HepG2 (cell line): Measurements from ENCODE around the gene NBEAL2. TPM values are rescaled to one million over a fixed set of nuclear protein-coding genes. Genes with fewer than 3 reads are reported as not detected.
A peak's percentile ranks its signal among the peaks of the same experiment; 100 is the strongest.

ENCODE experiments used
- ADNP ChIP-seq: sonication (generic); formaldehyde crosslinking; IDR thresholded peaks from 2 replicates; pipeline ENCODE4 v1.4.0; 2020; ENCODE audit warnings: missing genetic modification reagents
- CEBPG ChIP-seq: IDR thresholded peaks from 2 replicates; pipeline ENCODE4 v1.6.1; 2016
- FIP1L1 ChIP-seq: fragments of 200-400 bp; formaldehyde crosslinking; IDR thresholded peaks from 2 replicates; pipeline ENCODE4 v1.6.1; 2018; ENCODE audit warnings: low read depth, mild to moderate bottlenecking, low read length, moderate library complexity, borderline replicate concordance; ENCODE audit not compliant: insufficient read depth
- GZF1 ChIP-seq: sonication (generic); formaldehyde crosslinking; IDR thresholded peaks from 2 replicates; pipeline ENCODE4 v1.5.1; 2020; ENCODE audit warnings: mild to moderate bottlenecking, missing genetic modification reagents
- JUNB ChIP-seq: sonication (generic); formaldehyde crosslinking; IDR thresholded peaks from 2 replicates; pipeline ENCODE4 v1.8.0; 2022; ENCODE audit warnings: missing genetic modification reagents, mild to moderate bottlenecking, borderline replicate concordance
- MXI1 ChIP-seq: IDR thresholded peaks from 3 replicates; pipeline ENCODE4 v1.6.1; 2012; ENCODE audit warnings: low read depth, low read length, inconsistent platforms, borderline replicate concordance
- NPAS2 ChIP-seq: sonication (generic); formaldehyde crosslinking; IDR thresholded peaks from 2 replicates; pipeline ENCODE4 v1.8.0; 2022; ENCODE audit warnings: mild to moderate bottlenecking, missing genetic modification reagents, borderline replicate concordance
- SOX6 ChIP-seq, 2 experiments: fragments of 450-650 bp in 1 of 2; sonication (generic) in 1 of 2; formaldehyde crosslinking in 1 of 2; IDR thresholded peaks; 2 replicates each; pipeline versions ENCODE4 v1.4.0 to v1.6.1; 2017 to 2020; ENCODE audit warnings: antibody characterized with exemption in 1 of 2, mild to moderate bottlenecking in 1 of 2, missing genetic modification reagents in 1 of 2
- TAF15 ChIP-seq: fragments of 200-400 bp; formaldehyde crosslinking; IDR thresholded peaks from one replicate; pipeline ENCODE4 v1.6.1; 2018; ENCODE audit warnings: mild to moderate bottlenecking, low read depth, low read length; ENCODE audit not compliant: poor library complexity, severe bottlenecking
- TEAD3 ChIP-seq: optimal IDR thresholded peaks from 2 replicates; pipeline ENCODE3; 2016; ENCODE audit warnings: borderline replicate concordance
- THAP11 ChIP-seq: IDR thresholded peaks from 2 replicates; pipeline ENCODE4 v1.6.1; 2016; ENCODE audit warnings: missing biosample characterization, missing genetic modification reagents
- ZBTB3 ChIP-seq: sonication (generic); formaldehyde crosslinking; IDR thresholded peaks from 2 replicates; pipeline ENCODE4 v1.4.0; 2020; ENCODE audit warnings: low read depth, mild to moderate bottlenecking, moderate library complexity, missing genetic modification reagents, borderline replicate concordance
- ZNF230 ChIP-seq: sonication (generic); formaldehyde crosslinking; IDR thresholded peaks from 2 replicates; pipeline ENCODE4 v1.4.0; 2020; ENCODE audit warnings: mild to moderate bottlenecking, missing genetic modification reagents
- ZNF251 ChIP-seq: sonication (generic); formaldehyde crosslinking; IDR thresholded peaks from 2 replicates; pipeline ENCODE4 v1.9.0; 2021; ENCODE audit warnings: mild to moderate bottlenecking, missing genetic modification reagents
- ZNF282 ChIP-seq: fragments of 450-650 bp; IDR thresholded peaks from 2 replicates; pipeline ENCODE4 v1.6.1; 2018; ENCODE audit not compliant: partially characterized antibody
- ZNF746 ChIP-seq: sonication (generic); formaldehyde crosslinking; IDR thresholded peaks from 2 replicates; pipeline ENCODE4 v1.8.0; 2022; ENCODE audit warnings: mild to moderate bottlenecking, missing genetic modification reagents
- ZNF850 ChIP-seq: sonication (generic); formaldehyde crosslinking; conservative IDR thresholded peaks from 2 replicates; pipeline ENCODE4 v1.9.0; 2021; ENCODE audit warnings: mild to moderate bottlenecking, missing genetic modification reagents
- polyA plus RNA-seq, 8 experiments: library from polyadenylated mRNA; depleted of rRNA in 3 of 8; stranded (reverse) in 7 of 8; unstranded in 1 of 8; fragments of >200 nt; fragmentation: Illumina TruSeq in 4 of 8; extraction: Trizol in 4 of 8; gene quantifications; 2 replicates each; pipeline versions ENCODE4 v1.2.1 to v1.2.3, GENCODE V29; 2011 to 2016; ENCODE audit warnings: low read depth in 4 of 8, missing spikeins in 1 of 8, mixed read lengths in 1 of 8; ENCODE audit not compliant: insufficient read depth in 1 of 8
- total RNA-seq, 5 experiments: library from RNA; depleted of rRNA; stranded (reverse); fragments of >200 nt; fragmentation: Illumina TruSeq; extraction: Trizol; gene quantifications; 2 replicates each; pipeline ENCODE4 v1.2.3, GENCODE V29; 2016; ENCODE audit warnings: low read depth in 1 of 5
- TF ChIP-seq, protein P1 (sequence below), 2 experiments: sonication (generic) in 1 of 2; formaldehyde crosslinking in 1 of 2; IDR thresholded peaks; 2 replicates each; pipeline versions ENCODE4 v1.5.1 to v1.6.1; 2011 to 2020; ENCODE audit warnings: borderline replicate concordance in 1 of 2, low read depth in 1 of 2, low read length in 1 of 2, mild to moderate bottlenecking in 1 of 2, missing genetic modification reagents in 1 of 2, moderate library complexity in 1 of 2
- TF ChIP-seq, protein P2 (sequence below): sonication (generic); formaldehyde crosslinking; IDR thresholded peaks from 2 replicates; pipeline ENCODE4 v1.4.0; 2020; ENCODE audit warnings: missing genetic modification reagents
- TF ChIP-seq, protein P3 (sequence below): sonication (generic); formaldehyde crosslinking; IDR thresholded peaks from 2 replicates; pipeline ENCODE4 v1.4.0; 2020; ENCODE audit warnings: missing genetic modification reagents, borderline replicate concordance

The NBEAL2 gene
- total and polyA plus RNA-seq, 2 of the 13 experiments (the other 11 are each of a cell fraction or from before 2014, with no cell fraction given), result 9.7 to 12.4 TPM

DNA sequence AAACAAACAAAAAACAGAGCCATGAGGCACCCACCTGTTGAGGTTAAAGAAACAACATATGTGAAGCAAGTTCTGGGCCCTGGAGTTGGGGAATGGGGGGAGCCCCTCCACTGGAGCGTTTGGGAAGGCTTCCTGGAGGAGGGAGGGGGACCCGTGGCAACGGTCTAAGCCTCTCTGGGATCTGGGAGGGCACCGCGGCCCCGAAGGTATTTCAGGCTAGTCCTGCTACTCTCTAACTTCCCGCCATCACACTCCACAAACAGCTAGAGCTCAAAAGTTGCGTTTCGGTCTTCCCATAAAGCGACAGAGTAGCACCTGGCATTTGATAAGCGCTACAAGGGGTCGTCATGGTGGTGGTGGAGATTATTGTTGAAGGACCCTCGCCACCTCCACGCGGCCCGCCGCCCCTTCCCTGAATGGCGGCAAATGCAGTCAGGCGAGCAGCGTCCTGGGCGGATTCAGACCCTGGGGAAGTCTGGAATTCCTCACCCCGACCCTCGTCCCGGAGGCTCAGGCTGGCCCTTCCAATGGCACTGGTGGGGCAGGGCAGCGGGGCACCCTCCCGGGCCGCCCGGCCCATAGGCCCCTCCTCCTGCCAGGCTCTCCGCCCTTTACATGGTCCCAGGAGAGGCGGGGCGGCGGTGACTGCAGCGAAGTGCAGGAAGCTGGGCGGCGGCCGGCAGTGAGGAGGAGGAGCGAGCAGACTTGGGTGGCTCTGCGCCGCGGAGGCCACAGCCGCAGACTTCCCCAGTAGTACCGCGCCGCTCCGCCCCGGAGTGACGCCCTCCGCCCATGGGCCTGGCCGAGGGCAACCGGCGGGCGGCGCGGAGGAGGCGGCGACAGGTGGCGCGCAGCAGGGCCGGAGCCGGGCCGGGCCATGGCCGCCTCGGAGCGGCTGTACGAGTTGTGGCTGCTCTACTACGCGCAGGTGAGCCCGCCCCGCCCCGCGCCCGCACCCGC, at the start of gene NBEAL2 (continued):
- TF ChIP-seq, protein P1, sequence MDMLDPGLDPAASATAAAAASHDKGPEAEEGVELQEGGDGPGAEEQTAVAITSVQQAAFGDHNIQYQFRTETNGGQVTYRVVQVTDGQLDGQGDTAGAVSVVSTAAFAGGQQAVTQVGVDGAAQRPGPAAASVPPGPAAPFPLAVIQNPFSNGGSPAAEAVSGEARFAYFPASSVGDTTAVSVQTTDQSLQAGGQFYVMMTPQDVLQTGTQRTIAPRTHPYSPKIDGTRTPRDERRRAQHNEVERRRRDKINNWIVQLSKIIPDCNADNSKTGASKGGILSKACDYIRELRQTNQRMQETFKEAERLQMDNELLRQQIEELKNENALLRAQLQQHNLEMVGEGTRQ (IDR thresholded peaks at IDR 0.05; ENCODE audit: low read depth, low read length), result no peak
- TF ChIP-seq, protein P1 (CRISPR knock-in tag; IDR thresholded peaks at IDR 0.05; ENCODE audit: borderline replicate concordance), result no peak
- 0 out of 3 replicates have a peak, but pooled peaks have one; percentile 14 for TF ChIP-seq MXI1
- no peak for TF ChIP-seq ADNP (CRISPR knock-in tag)
- peak; percentile 70 for TF ChIP-seq THAP11 (CRISPR knock-in tag)
- no peak for TF ChIP-seq CEBPG
- TF ChIP-seq ZBTB3 (CRISPR knock-in tag), result no peak
- TF ChIP-seq ZNF746 (CRISPR knock-in tag), result no peak; the same call in 1 of the 2 replicates
- no peak for TF ChIP-seq JUNB (CRISPR knock-in tag)
- no peak for TF ChIP-seq FIP1L1
- no peak for TF ChIP-seq TEAD3 (CRISPR knock-in tag)
- no peak for TF ChIP-seq SOX6 (IDR thresholded peaks at IDR 0.05)
- 0 out of 2 replicates have a peak, but pooled peaks have one; percentile 48 for TF ChIP-seq SOX6 (CRISPR knock-in tag; IDR thresholded peaks at IDR 0.05)
- TF ChIP-seq, protein P2, sequence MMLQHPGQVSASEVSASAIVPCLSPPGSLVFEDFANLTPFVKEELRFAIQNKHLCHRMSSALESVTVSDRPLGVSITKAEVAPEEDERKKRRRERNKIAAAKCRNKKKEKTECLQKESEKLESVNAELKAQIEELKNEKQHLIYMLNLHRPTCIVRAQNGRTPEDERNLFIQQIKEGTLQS (CRISPR knock-in tag), result no peak
- no peak for TF ChIP-seq ZNF282
- no peak for TF ChIP-seq TAF15
- peak; percentile 55; the same call in 1 of the 2 replicates for TF ChIP-seq GZF1 (CRISPR knock-in tag)
- TF ChIP-seq ZNF850, result no peak
- TF ChIP-seq ZNF251 (CRISPR knock-in tag), result no peak
- TF ChIP-seq, protein P3, sequence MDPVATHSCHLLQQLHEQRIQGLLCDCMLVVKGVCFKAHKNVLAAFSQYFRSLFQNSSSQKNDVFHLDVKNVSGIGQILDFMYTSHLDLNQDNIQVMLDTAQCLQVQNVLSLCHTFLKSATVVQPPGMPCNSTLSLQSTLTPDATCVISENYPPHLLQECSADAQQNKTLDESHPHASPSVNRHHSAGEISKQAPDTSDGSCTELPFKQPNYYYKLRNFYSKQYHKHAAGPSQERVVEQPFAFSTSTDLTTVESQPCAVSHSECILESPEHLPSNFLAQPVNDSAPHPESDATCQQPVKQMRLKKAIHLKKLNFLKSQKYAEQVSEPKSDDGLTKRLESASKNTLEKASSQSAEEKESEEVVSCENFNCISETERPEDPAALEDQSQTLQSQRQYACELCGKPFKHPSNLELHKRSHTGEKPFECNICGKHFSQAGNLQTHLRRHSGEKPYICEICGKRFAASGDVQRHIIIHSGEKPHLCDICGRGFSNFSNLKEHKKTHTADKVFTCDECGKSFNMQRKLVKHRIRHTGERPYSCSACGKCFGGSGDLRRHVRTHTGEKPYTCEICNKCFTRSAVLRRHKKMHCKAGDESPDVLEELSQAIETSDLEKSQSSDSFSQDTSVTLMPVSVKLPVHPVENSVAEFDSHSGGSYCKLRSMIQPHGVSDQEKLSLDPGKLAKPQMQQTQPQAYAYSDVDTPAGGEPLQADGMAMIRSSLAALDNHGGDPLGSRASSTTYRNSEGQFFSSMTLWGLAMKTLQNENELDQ, result no peak
- no peak for TF ChIP-seq NPAS2 (CRISPR knock-in tag)
- no peak; the same call in 1 of the 2 replicates for TF ChIP-seq ZNF230 (CRISPR knock-in tag)
